ENCODE measurements around the gene STAB2.

Gene STAB2

DNA sequence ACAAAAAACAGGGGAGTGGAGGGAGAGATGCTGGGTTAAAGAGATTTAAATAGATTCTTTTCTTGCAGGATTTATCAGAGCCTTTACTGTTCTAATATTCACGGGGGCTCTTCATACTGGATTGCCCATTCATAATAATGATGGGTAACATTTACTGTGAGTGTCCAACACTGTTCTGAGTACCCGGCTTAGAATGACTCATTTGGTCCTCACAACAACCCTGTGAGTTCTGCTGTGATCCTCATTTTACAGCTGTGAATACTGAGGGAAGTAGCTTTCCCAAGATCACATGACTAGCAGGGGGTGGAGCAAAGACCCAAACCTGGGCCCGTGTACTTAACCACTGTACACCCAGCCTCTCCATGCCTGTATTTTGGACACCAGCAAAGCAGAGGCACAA is 140.6 kb downstream of the STAB2 start:
- no peaks in the 10 kb centered on the region for H3K36me3 ChIP-seq (replicated peaks; ENCODE audit: insufficient read depth, low read length)
- H3K9ac ChIP-seq (ENCODE audit: low read length) = no peak overlapping the region
- H3K4me2 ChIP-seq (ENCODE audit: low read depth, low read length) = no peak overlapping the region
- no peak for DNase-seq
- H3K9me3 ChIP-seq (replicated peaks; ENCODE audit: insufficient read depth, low read length) = no peaks in the 10 kb centered on the region
- no peaks in the 10 kb centered on the region for H3F3A ChIP-seq (ENCODE audit: insufficient read depth, low read length)
- no peak overlapping the region for H3K4me3 ChIP-seq (ENCODE audit: low read length)
- TF ChIP-seq EZH2phosphoT487 (IDR thresholded peaks at IDR 0.05; ENCODE audit: low read length) = no peak
- no peak for TF ChIP-seq EZH2 (optimal IDR thresholded peaks at IDR 0.05; ENCODE audit: low read depth, low read length)
- TF ChIP-seq, protein P1, sequence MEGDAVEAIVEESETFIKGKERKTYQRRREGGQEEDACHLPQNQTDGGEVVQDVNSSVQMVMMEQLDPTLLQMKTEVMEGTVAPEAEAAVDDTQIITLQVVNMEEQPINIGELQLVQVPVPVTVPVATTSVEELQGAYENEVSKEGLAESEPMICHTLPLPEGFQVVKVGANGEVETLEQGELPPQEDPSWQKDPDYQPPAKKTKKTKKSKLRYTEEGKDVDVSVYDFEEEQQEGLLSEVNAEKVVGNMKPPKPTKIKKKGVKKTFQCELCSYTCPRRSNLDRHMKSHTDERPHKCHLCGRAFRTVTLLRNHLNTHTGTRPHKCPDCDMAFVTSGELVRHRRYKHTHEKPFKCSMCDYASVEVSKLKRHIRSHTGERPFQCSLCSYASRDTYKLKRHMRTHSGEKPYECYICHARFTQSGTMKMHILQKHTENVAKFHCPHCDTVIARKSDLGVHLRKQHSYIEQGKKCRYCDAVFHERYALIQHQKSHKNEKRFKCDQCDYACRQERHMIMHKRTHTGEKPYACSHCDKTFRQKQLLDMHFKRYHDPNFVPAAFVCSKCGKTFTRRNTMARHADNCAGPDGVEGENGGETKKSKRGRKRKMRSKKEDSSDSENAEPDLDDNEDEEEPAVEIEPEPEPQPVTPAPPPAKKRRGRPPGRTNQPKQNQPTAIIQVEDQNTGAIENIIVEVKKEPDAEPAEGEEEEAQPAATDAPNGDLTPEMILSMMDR (IDR thresholded peaks at IDR 0.05; ENCODE audit: low read length) = no peak
- no peaks in the 10 kb centered on the region for H4K20me1 ChIP-seq (ENCODE audit: insufficient read depth, low read length)
- H2AFZ ChIP-seq (ENCODE audit: low read length) = no peak overlapping the region
- H3K79me2 ChIP-seq (ENCODE audit: low read length) = no peaks in the 10 kb centered on the region
- H3K27ac ChIP-seq (ENCODE audit: low read length) = no peak overlapping the region
- no peaks in the 10 kb centered on the region for H3K4me1 ChIP-seq (ENCODE audit: low read length)
- no peaks in the 10 kb centered on the region for H3K27me3 ChIP-seq (replicated peaks; ENCODE audit: insufficient read depth, low read length)
- H3K9me2 ChIP-seq (replicated peaks; ENCODE audit: insufficient read depth, low read length) = no peaks in the 10 kb centered on the region

DNA sequence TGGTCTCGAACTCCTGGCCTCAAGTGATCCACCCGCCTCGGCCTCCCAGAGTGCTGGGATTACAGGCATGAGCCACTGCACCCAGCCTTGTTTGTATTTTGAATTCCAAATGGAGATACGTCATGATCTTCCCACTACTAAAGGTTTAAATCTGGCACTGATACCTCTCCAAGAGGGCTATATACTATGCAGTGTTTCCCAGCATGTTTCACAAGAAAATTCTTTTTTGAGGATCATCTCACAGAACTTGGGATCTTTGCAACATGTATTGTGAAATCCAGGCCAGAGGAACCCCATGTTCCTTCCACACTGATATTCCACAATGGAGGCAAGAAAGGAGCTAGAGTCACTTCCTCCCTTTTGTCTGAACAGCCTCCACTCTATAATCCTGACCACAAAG is 141.2 kb downstream of the STAB2 start:
- H3K4me1 ChIP-seq (ENCODE audit: low read length) = no peaks in the 10 kb centered on the region
- no peaks in the 10 kb centered on the region for H3K36me3 ChIP-seq (replicated peaks; ENCODE audit: insufficient read depth, low read length)
- H3K9ac ChIP-seq (ENCODE audit: low read length) = no peak overlapping the region
- no peaks in the 10 kb centered on the region for H4K20me1 ChIP-seq (ENCODE audit: insufficient read depth, low read length)
- H3K4me2 ChIP-seq (ENCODE audit: low read depth, low read length) = no peak overlapping the region
- H3K4me3 ChIP-seq (ENCODE audit: low read length) = no peak overlapping the region
- no peaks in the 10 kb centered on the region for H3F3A ChIP-seq (ENCODE audit: insufficient read depth, low read length)
- no peak overlapping the region for H2AFZ ChIP-seq (ENCODE audit: low read length)
- H3K9me3 ChIP-seq (replicated peaks; ENCODE audit: insufficient read depth, low read length) = no peaks in the 10 kb centered on the region
- H3K27me3 ChIP-seq (replicated peaks; ENCODE audit: insufficient read depth, low read length) = no peaks in the 10 kb centered on the region
- TF ChIP-seq EZH2 (optimal IDR thresholded peaks at IDR 0.05; ENCODE audit: low read depth, low read length) = no peak
- TF ChIP-seq, protein P1 (IDR thresholded peaks at IDR 0.05; ENCODE audit: low read length) = no peak
- no peak for TF ChIP-seq EZH2phosphoT487 (IDR thresholded peaks at IDR 0.05; ENCODE audit: low read length)
- no peak for DNase-seq
- H3K79me2 ChIP-seq (ENCODE audit: low read length) = no peaks in the 10 kb centered on the region
- H3K27ac ChIP-seq (ENCODE audit: low read length) = no peak overlapping the region
- no peaks in the 10 kb centered on the region for H3K9me2 ChIP-seq (replicated peaks; ENCODE audit: insufficient read depth, low read length)

DNA sequence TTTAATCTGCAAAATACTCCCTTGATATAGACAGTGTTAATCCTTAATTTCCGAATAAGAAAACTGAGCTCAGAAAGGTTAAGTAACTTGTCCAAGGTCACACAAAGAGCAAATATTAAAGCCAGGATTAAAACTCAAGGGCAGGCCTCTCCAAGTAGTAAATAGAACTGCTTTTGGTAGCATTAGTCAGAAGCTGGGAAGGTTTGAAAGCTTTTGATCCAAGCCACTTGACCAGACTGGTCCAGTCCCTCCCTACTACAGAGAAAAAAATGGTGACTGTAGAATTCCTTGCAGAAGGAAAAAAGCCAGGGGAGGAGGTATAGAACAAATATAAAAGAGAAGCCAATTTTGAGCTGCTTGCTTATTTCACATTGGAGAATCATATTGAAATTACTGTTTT is 142.4 kb downstream of the STAB2 start:
- H3K4me2 ChIP-seq (ENCODE audit: low read depth, low read length) = no peak overlapping the region
- no peak overlapping the region for H3K9ac ChIP-seq (ENCODE audit: low read length)
- no peaks in the 10 kb centered on the region for H3K9me3 ChIP-seq (replicated peaks; ENCODE audit: insufficient read depth, low read length)
- no peak overlapping the region for H2AFZ ChIP-seq (ENCODE audit: low read length)
- H3K27me3 ChIP-seq (replicated peaks; ENCODE audit: insufficient read depth, low read length) = no peaks in the 10 kb centered on the region
- H3K79me2 ChIP-seq (ENCODE audit: low read length) = no peaks in the 10 kb centered on the region
- no peaks in the 10 kb centered on the region for H3K4me1 ChIP-seq (ENCODE audit: low read length)
- H3K4me3 ChIP-seq (ENCODE audit: low read length) = no peak overlapping the region
- no peak overlapping the region for H3K27ac ChIP-seq (ENCODE audit: low read length)
- no peak for DNase-seq
- no peaks in the 10 kb centered on the region for H3K9me2 ChIP-seq (replicated peaks; ENCODE audit: insufficient read depth, low read length)
- no peaks in the 10 kb centered on the region for H3F3A ChIP-seq (ENCODE audit: insufficient read depth, low read length)
- no peaks in the 10 kb centered on the region for H4K20me1 ChIP-seq (ENCODE audit: insufficient read depth, low read length)
- H3K36me3 ChIP-seq (replicated peaks; ENCODE audit: insufficient read depth, low read length) = no peaks in the 10 kb centered on the region
- TF ChIP-seq, protein P1 (IDR thresholded peaks at IDR 0.05; ENCODE audit: low read length) = no peak
- TF ChIP-seq EZH2 (optimal IDR thresholded peaks at IDR 0.05; ENCODE audit: low read depth, low read length) = no peak
- TF ChIP-seq EZH2phosphoT487 (IDR thresholded peaks at IDR 0.05; ENCODE audit: low read length) = no peak
